K562 (cell line): ENCODE measurements around the gene KCND3. TPM values are rescaled to one million over a fixed set of nuclear protein-coding genes. Genes with fewer than 3 reads are reported as not detected.
A peak's percentile ranks its signal among the peaks of the same experiment; 100 is the strongest.

Source experiments
- BDP1 ChIP-seq: IDR thresholded peaks from 3 replicates; pipeline ENCODE4 v1.6.1; 2011; ENCODE audit not compliant: insufficient read length, insufficient read depth
- CEBPG ChIP-seq, 3 experiments: fragments of 200-800 bp in 1 of 3; sonication (Bioruptor generic) in 1 of 3; sonication (generic) in 1 of 3; formaldehyde crosslinking in 1 of 3; IDR thresholded peaks in 2 of 3; conservative IDR thresholded peaks in 1 of 3; 2 replicates each; pipeline versions ENCODE4 v1.6.1 to v1.8.0; 2016 to 2022; ENCODE audit warnings: missing compliant biosample characterization in 2 of 3, missing genetic modification characterization in 2 of 3, mild to moderate bottlenecking in 1 of 3, missing genetic modification reagents in 1 of 3
- CREB1 ChIP-seq, 2 experiments: sonication (generic) in 1 of 2; formaldehyde crosslinking in 1 of 2; IDR thresholded peaks; 2 replicates each; pipeline versions ENCODE4 v1.6.1 to v1.8.0; 2012 to 2022; ENCODE audit warnings: inconsistent platforms in 1 of 2, mild to moderate bottlenecking in 1 of 2, missing genetic modification reagents in 1 of 2, moderate library complexity in 1 of 2
- ETV5 ChIP-seq: sonication (generic); formaldehyde crosslinking; IDR thresholded peaks from 2 replicates; pipeline ENCODE4 v1.4.0; 2020; ENCODE audit warnings: low read depth, mild to moderate bottlenecking, missing genetic modification reagents
- ETV6 ChIP-seq, 3 experiments: fragments of 150-350 bp in 1 of 3; sonication (generic) in 1 of 3; formaldehyde crosslinking in 1 of 3; IDR thresholded peaks; 2 replicates each; pipeline versions ENCODE4 v1.6.1 to v1.8.0; 2014 to 2022; ENCODE audit warnings: borderline replicate concordance in 2 of 3, low read depth in 2 of 3, antibody characterized with exemption in 1 of 3, low read length in 1 of 3, mild to moderate bottlenecking in 1 of 3, missing genetic modification reagents in 1 of 3
- FOXJ2 ChIP-seq: fragments of 200-800 bp; sonication (Bioruptor generic); IDR thresholded peaks from 2 replicates; pipeline ENCODE4 v1.6.1; 2016; ENCODE audit warnings: missing genetic modification characterization, missing compliant biosample characterization
- FOXP1 ChIP-seq: sonication (generic); formaldehyde crosslinking; IDR thresholded peaks from 2 replicates; pipeline ENCODE4 v1.8.0; 2022; ENCODE audit warnings: mild to moderate bottlenecking, missing genetic modification reagents
- GABPA ChIP-seq: fragments of 200-800 bp; sonication (Bioruptor generic); conservative IDR thresholded peaks from 2 replicates; pipeline ENCODE4 v1.6.1; 2016; ENCODE audit warnings: low read depth, missing genetic modification characterization, missing compliant biosample characterization
- IRF2 ChIP-seq: sonication (generic); formaldehyde crosslinking; IDR thresholded peaks from 2 replicates; pipeline ENCODE4 v1.8.1; 2022; ENCODE audit warnings: mild to moderate bottlenecking, missing genetic modification reagents
- MAZ ChIP-seq, 2 experiments: fragments of 450-650 bp in 1 of 2; sonication (generic) in 1 of 2; formaldehyde crosslinking; IDR thresholded peaks in 1 of 2; conservative IDR thresholded peaks in 1 of 2; 2 replicates each; pipeline versions ENCODE4 v1.4.0 to v1.5.0; 2020; ENCODE audit warnings: mild to moderate bottlenecking in 1 of 2, missing genetic modification reagents in 1 of 2
- MCM7 ChIP-seq, 2 experiments: fragments of 450-650 bp; IDR thresholded peaks; 2 replicates each; pipeline ENCODE4 v1.6.1; 2016 to 2018
- NR1H2 ChIP-seq: sonication (generic); formaldehyde crosslinking; IDR thresholded peaks from 2 replicates; pipeline ENCODE4 v1.4.0; 2020; ENCODE audit warnings: mild to moderate bottlenecking, missing genetic modification reagents
- RFX1 ChIP-seq: fragments of 450-650 bp; IDR thresholded peaks from 2 replicates; pipeline ENCODE4 v1.6.1; 2016; ENCODE audit warnings: mild to moderate bottlenecking, moderate library complexity
- RREB1 ChIP-seq: fragments of 250-450 bp; sonication (Bioruptor Pico); IDR thresholded peaks from 2 replicates; pipeline ENCODE4 v1.4.0; 2020
- TAF1 ChIP-seq: IDR thresholded peaks from 2 replicates; pipeline ENCODE4 v1.6.1; 2011; ENCODE audit warnings: mild to moderate bottlenecking, low read length, moderate library complexity; ENCODE audit not compliant: insufficient read depth, control insufficient read depth, severe bottlenecking; ENCODE audit errors: extremely low read depth
- TCF7 ChIP-seq: sonication (generic); IDR thresholded peaks from 2 replicates; pipeline ENCODE4 v1.6.1; 2016; ENCODE audit warnings: antibody characterized with exemption, borderline replicate concordance
- polyA plus RNA-seq, 8 experiments: library from polyadenylated mRNA; depleted of rRNA in 4 of 8; stranded (reverse) in 5 of 8; unstranded in 3 of 8; fragments of >200 nt; fragmentation: Nextera tagmentation in 2 of 8; fragmentation: Illumina TruSeq in 1 of 8; extraction: Ambion mirVana in 2 of 8; extraction: Trizol in 1 of 8; gene quantifications; 2 replicates each; pipeline versions ENCODE4 v1.2.1 to v1.2.3, GENCODE V29; 2011 to 2014; ENCODE audit warnings: inconsistent platforms in 1 of 8, missing spikeins in 1 of 8
- total RNA-seq, 7 experiments: library from RNA; depleted of rRNA in 6 of 7; stranded (reverse); fragments of >200 nt in 6 of 7; fragmentation: Illumina TruSeq in 2 of 7; extraction: Trizol in 2 of 7; gene quantifications; 2 replicates each; pipeline versions ENCODE4 v1.2.1 to v1.2.3, GENCODE V29; 2011 to 2021; ENCODE audit warnings: low replicate concordance in 1 of 7
- TF ChIP-seq, protein P1 (sequence below): sonication (generic); formaldehyde crosslinking; IDR thresholded peaks from 2 replicates; pipeline ENCODE4 v1.8.0; 2022; ENCODE audit warnings: missing genetic modification reagents, mild to moderate bottlenecking, moderate library complexity, borderline replicate concordance

Gene KCND3
- total and polyA plus RNA-seq, 9 of the 15 experiments (the other 6 are each of a cell fraction or from before 2014, with no cell fraction given): not detected

GRCh38 chr1:111733183-111733991 is 256.1 kb downstream of the KCND3 start (continued):
- peak; percentile 63; the same call in 1 of the 2 replicates for TF ChIP-seq RREB1 (CRISPR knock-in tag)
- no peak for TF ChIP-seq NR1H2 (CRISPR knock-in tag)
- peak; percentile 49; the same call in 1 of the 2 replicates for TF ChIP-seq ETV5 (CRISPR knock-in tag)
- TF ChIP-seq, protein P1, sequence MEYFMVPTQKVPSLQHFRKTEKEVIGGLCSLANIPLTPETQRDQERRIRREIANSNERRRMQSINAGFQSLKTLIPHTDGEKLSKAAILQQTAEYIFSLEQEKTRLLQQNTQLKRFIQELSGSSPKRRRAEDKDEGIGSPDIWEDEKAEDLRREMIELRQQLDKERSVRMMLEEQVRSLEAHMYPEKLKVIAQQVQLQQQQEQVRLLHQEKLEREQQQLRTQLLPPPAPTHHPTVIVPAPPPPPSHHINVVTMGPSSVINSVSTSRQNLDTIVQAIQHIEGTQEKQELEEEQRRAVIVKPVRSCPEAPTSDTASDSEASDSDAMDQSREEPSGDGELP (CRISPR knock-in tag): peak; percentile 32; the same call in 1 of the 2 replicates
- TF ChIP-seq BDP1: no peak
- TF ChIP-seq MAZ (CRISPR knock-in tag; conservative IDR thresholded peaks at IDR 0.05 in 1 of 2, IDR thresholded peaks at IDR 0.05 in 1 of 2): 0 out of 4 replicates have a peak, but pooled peaks of 1 of the 2 experiments have one; percentile 21
- no peak for TF ChIP-seq TCF7
- TF ChIP-seq CREB1 (IDR thresholded peaks at IDR 0.05): no peak
- TF ChIP-seq CREB1 (CRISPR knock-in tag; IDR thresholded peaks at IDR 0.05): peak; percentile 39; the same call in 1 of the 2 replicates
- TF ChIP-seq RFX1: peak; percentile 85
- TF ChIP-seq FOXJ2 (tag): 0 out of 2 replicates have a peak, but pooled peaks have one; percentile 59
- TF ChIP-seq ETV6 (IDR thresholded peaks at IDR 0.05; ENCODE audit: borderline replicate concordance in 1 of 2, low read depth in 2 of 2, low read length in 1 of 2): peak in 1 of 2 experiments; percentile 57; a peak in 1 of 4 replicates
- no peak for TF ChIP-seq ETV6 (CRISPR knock-in tag; IDR thresholded peaks at IDR 0.05; ENCODE audit: borderline replicate concordance)
- peak; percentile 77 for TF ChIP-seq GABPA (tag)
- no peak for TF ChIP-seq TAF1
- no peak for TF ChIP-seq MCM7 (IDR thresholded peaks at IDR 0.05)
- no peak for TF ChIP-seq CEBPG (CRISPR knock-in tag; IDR thresholded peaks at IDR 0.05)
- 0 out of 4 replicates have a peak, but pooled peaks of 1 of the 2 experiments have one; percentile 26 for TF ChIP-seq CEBPG (tag; conservative IDR thresholded peaks at IDR 0.05 in 1 of 2, IDR thresholded peaks at IDR 0.05 in 1 of 2)
- TF ChIP-seq FOXP1 (CRISPR knock-in tag): no peak
- TF ChIP-seq IRF2: no peak
